Neuron (in vitro differentiated cells): ENCODE results near the gene FADS1.
A peak's percentile ranks its signal among the peaks of the same experiment; 100 is the strongest.

ENCODE experiments used
- H2AFZ ChIP-seq: one replicate; pipeline ENCODE4 v1.6.1; 2013; ENCODE audit warnings: low read depth, mild to moderate bottlenecking, inconsistent platforms, low read length, moderate library complexity
- H3K27me3 ChIP-seq: one replicate; pipeline ENCODE4 v1.6.1; 2013; ENCODE audit warnings: low read length; ENCODE audit not compliant: insufficient read depth
- H3K36me3 ChIP-seq: one replicate; pipeline ENCODE4 v1.6.1; 2013; ENCODE audit warnings: low read length; ENCODE audit not compliant: insufficient read depth
- H3K4me1 ChIP-seq: one replicate; pipeline ENCODE4 v1.6.1; 2013; ENCODE audit warnings: low read length; ENCODE audit not compliant: insufficient read depth
- H3K4me3 ChIP-seq: 2 replicates; pipeline ENCODE4 v1.5.1; 2013; ENCODE audit warnings: mild to moderate bottlenecking, low read length, moderate library complexity
- H3K9me3 ChIP-seq: one replicate; pipeline ENCODE4 v1.6.1; 2013; ENCODE audit warnings: low read length

FADS1 gene

GRCh38 chr11:61816736-61817455 lies at the start of gene FADS1:
TSS of gene FADS1 (minus strand) at chr11:61817003. CDS start at chr11:61816929, 74 bp downstream.
- Histone ChIP-seq H3K4me1 (peaks cover 23% of the 10 kb centered on the region), H3K27me3 (no peaks in the 10 kb centered on the region), H2AFZ (no peak within 1 kb of the TSS), H3K9me3 (no peaks in the 10 kb centered on the region), H3K4me3 (peak within 1 kb of the TSS; percentile 93), H3K36me3 (peaks cover 21% of the 10 kb centered on the region)

DNA sequence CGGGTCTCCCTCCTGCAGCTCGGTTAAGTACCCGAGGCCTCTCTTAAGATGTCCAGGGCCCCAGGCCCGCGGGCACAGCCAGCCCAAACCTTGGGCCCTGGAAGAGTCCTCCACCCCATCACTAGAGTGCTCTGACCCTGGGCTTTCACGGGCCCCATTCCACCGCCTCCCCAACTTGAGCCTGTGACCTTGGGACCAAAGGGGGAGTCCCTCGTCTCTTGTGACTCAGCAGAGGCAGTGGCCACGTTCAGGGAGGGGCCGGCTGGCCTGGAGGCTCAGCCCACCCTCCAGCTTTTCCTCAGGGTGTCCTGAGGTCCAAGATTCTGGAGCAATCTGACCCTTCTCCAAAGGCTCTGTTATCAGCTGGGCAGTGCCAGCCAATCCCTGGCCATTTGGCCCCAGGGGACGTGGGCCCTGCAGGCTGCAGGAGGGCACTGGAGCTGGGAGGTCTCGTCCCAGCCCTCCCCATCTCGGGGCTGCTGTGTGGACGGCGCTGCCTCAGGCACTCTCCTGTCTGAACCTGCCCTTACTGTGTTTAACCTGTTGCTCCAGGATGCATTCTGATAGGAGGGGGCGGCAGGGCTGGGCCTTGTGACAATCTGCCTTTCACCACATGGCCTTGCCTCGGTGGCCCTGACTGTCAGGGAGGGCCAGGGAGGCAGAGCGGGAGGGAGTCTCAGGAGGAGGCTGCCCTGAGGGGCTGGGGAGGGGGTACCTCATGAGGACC lies 49.6 kb upstream of the FADS1 start:
- no peak overlapping the region for H2AFZ ChIP-seq
- no peaks in the 10 kb centered on the region for H3K9me3 ChIP-seq
- H3K4me3 ChIP-seq = no peak overlapping the region
- H3K36me3 ChIP-seq = peaks cover 55% of the 10 kb centered on the region
- H3K27me3 ChIP-seq = no peaks in the 10 kb centered on the region
- H3K4me1 ChIP-seq = peaks cover 19% of the 10 kb centered on the region

- Histone ChIP-seq H3K27me3 (no peaks in the 10 kb centered on the region), H3K4me3 (no peak overlapping the region), H3K4me1 (peaks cover 10% of the 10 kb centered on the region), H3K36me3 (peaks cover 64% of the 10 kb centered on the region), H2AFZ (no peak overlapping the region), H3K9me3 (no peaks in the 10 kb centered on the region)
Observed at GRCh38 chr11:61864814-61865775, 48.3 kb upstream of the FADS1 start.

DNA sequence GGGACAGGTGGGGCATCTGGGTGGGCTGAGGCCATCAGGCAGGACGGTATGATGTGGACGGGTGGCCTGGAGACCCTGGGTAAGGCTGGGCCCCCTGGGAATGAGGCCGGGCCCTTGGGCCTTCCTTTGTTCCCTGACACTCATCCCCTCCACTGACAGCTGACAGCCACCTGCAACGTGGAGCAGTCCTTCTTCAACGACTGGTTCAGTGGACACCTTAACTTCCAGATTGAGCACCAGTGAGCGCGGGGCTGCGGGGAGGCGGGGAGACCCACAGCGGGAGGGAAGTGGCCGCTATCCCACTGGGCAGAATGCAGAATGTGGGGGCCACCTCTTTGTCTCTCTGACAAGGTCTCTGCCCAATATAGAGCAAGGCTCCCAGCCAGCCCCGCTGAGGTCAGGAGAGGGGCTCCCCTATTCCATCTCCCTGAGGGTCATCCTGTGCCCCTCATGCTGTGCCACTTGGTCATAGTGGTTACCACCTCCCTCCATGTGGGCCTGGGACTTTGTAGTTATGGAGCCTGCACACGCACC lies 46.8 kb upstream of the FADS1 start:
- Histone ChIP-seq H3K36me3 (peaks cover 76% of the 10 kb centered on the region), H2AFZ (no peak overlapping the region), H3K9me3 (no peaks in the 10 kb centered on the region), H3K27me3 (no peaks in the 10 kb centered on the region), H3K4me1 (no peaks in the 10 kb centered on the region), H3K4me3 (no peak overlapping the region)

DNA sequence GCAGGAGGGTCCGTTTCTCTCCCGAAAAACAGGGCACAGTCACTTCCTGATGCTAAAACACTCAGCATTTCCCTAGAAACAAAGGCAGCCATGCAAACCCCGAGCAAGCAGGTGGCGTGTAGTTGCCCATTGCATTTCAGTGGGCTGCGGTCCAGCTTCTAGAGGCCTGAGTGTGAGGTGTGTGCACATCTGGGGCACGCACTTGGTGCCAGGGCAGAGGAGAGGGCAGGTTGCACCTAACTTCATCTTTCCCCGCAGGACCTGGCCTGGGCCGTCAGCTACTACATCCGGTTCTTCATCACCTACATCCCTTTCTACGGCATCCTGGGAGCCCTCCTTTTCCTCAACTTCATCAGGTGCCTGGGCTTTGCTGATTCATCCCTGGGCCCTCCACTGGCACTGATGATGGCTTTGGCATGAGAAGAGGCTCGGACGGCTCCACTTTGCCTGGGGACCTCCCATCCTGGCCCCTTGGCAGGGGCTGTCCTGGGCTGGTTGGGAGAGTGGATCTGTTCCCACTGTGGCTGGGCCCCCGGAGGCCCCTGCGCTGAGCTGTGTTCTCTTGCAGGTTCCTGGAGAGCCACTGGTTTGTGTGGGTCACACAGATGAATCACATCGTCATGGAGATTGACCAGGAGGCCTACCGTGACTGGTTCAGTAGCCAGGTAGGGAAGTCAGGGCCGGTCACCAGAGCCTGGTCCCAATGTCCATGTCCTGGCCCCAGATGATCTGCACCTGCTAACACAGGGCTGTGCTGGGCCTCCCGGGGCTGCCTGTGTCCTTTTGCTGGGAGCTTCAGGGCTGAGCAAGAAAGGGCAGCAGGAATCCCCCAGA lies 46.1 kb upstream of the FADS1 start:
- H3K27me3 ChIP-seq = no peaks in the 10 kb centered on the region
- H3K9me3 ChIP-seq = no peaks in the 10 kb centered on the region
- no peaks in the 10 kb centered on the region for H3K4me1 ChIP-seq
- H2AFZ ChIP-seq = no peak overlapping the region
- H3K4me3 ChIP-seq = no peak overlapping the region
- peaks cover 78% of the 10 kb centered on the region for H3K36me3 ChIP-seq

GRCh38 chr11:61861634-61862033 lies 44.8 kb upstream of the FADS1 start:
- H3K9me3 ChIP-seq = no peaks in the 10 kb centered on the region
- H3K4me1 ChIP-seq = no peaks in the 10 kb centered on the region
- no peak overlapping the region for H3K4me3 ChIP-seq
- no peaks in the 10 kb centered on the region for H3K27me3 ChIP-seq
- H2AFZ ChIP-seq = no peak overlapping the region
- H3K36me3 ChIP-seq = peaks cover 83% of the 10 kb centered on the region

- Histone ChIP-seq H3K4me3 (no peak overlapping the region), H3K9me3 (no peaks in the 10 kb centered on the region), H3K4me1 (no peaks in the 10 kb centered on the region), H3K36me3 (peaks cover 83% of the 10 kb centered on the region), H3K27me3 (no peaks in the 10 kb centered on the region), H2AFZ (no peak overlapping the region)
Observed at GRCh38 chr11:61860054-61860903, 43.5 kb upstream of the FADS1 start.

DNA sequence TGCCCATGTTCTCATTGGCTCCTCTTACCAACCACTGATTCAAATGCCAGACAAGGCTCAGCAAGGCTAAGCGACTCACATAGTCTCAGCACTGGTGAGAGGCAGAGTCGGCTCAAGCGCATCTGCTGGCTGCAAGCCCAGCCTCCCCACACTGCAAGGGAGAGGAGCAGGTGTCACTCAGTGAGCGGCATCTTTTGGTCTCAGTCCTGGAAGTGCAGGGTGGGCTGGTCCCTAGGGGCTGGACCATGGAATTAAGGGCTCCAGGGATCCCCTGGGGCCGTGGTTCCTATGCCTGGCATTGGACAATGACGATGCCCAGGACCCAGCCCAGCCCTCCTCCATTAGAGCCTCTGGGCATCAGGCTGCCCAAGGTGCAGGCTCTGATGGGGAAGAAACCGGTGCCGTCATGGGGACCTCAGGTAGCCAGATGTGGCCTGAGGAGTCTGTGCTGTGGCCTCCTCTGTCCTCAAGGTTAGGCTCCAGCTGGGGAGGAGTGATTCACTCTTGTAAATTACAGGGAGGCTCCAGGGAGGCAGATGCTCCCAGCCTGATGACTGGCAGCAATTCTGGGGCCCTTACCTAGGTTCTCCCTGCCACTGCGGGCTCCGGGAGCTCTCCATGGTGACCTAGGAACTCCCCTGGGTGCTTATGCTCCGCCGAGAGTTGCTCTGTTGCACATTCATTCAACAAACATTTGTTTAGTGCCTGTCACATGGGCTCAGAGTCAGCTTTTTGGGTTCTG lies 39.3 kb upstream of the FADS1 start:
- Histone ChIP-seq H2AFZ (no peak overlapping the region), H3K9me3 (no peaks in the 10 kb centered on the region), H3K4me1 (no peaks in the 10 kb centered on the region), H3K4me3 (no peak overlapping the region), H3K36me3 (peaks cover 83% of the 10 kb centered on the region), H3K27me3 (no peaks in the 10 kb centered on the region)

GRCh38 chr11:61854966-61855714 lies 38.3 kb upstream of the FADS1 start:
- H3K4me3 ChIP-seq = no peak overlapping the region
- H3K9me3 ChIP-seq = no peaks in the 10 kb centered on the region
- peaks cover 84% of the 10 kb centered on the region for H3K36me3 ChIP-seq
- no peak overlapping the region for H2AFZ ChIP-seq
- H3K27me3 ChIP-seq = no peaks in the 10 kb centered on the region
- H3K4me1 ChIP-seq = no peaks in the 10 kb centered on the region

GRCh38 chr11:61854206-61854895 lies 37.5 kb upstream of the FADS1 start:
- Histone ChIP-seq H3K4me3 (no peak overlapping the region), H2AFZ (no peak overlapping the region), H3K36me3 (peaks cover 85% of the 10 kb centered on the region), H3K9me3 (no peaks in the 10 kb centered on the region), H3K27me3 (no peaks in the 10 kb centered on the region), H3K4me1 (no peaks in the 10 kb centered on the region)
